Neural cell (in vitro differentiated cells): ENCODE measurements around the gene QSOX2. TPM values are rescaled to one million over a fixed set of nuclear protein-coding genes. Genes with fewer than 3 reads are reported as not detected.

Source experiments
- H2AFZ ChIP-seq: fragments of 200-600, 300-800 bp; sonication (generic), shearing (Covaris generic); 2 replicates; pipeline ENCODE4 v1.6.0; 2014; ENCODE audit warnings: low read depth, mild to moderate bottlenecking, antibody characterized with exemption, low read length, moderate library complexity
- H3F3A ChIP-seq: fragments of 200-600 bp; shearing (Covaris generic); 2 replicates; pipeline ENCODE4 v1.6.1; 2016; ENCODE audit warnings: mild to moderate bottlenecking, moderate library complexity, mixed read lengths, antibody characterized with exemption, low read length; ENCODE audit not compliant: insufficient read depth, poor library complexity, severe bottlenecking
- H3K27ac ChIP-seq: fragments of 200-600, 300-800 bp; sonication (generic), shearing (Covaris generic); 2 replicates; pipeline ENCODE4 v1.5.1; 2014; ENCODE audit warnings: mild to moderate bottlenecking, low read length, moderate library complexity
- H3K27me3 ChIP-seq: fragments of 300-800, 200-600 bp; sonication (generic), shearing (Covaris generic); 2 replicates; pipeline ENCODE4 v1.6.0; 2014; ENCODE audit warnings: mild to moderate bottlenecking, low read depth, low read length, moderate library complexity; ENCODE audit not compliant: insufficient read depth
- H3K36me3 ChIP-seq: fragments of 300-800, 200-600 bp; sonication (generic), shearing (Covaris generic); 2 replicates; pipeline ENCODE4 v1.5.1; 2014; ENCODE audit warnings: mild to moderate bottlenecking, antibody characterized with exemption, low read length, moderate library complexity; ENCODE audit not compliant: insufficient read depth
- H3K4me2 ChIP-seq: fragments of 300-800, 200-600 bp; sonication (generic), shearing (Covaris generic); 2 replicates; pipeline ENCODE4 v1.6.0; 2014; ENCODE audit warnings: mild to moderate bottlenecking, low read length
- H3K4me3 ChIP-seq: fragments of 300-800, 200-600 bp; sonication (generic), shearing (Covaris generic); 2 replicates; pipeline ENCODE4 v1.5.1; 2014; ENCODE audit warnings: mild to moderate bottlenecking, low read length, moderate library complexity
- H3K79me2 ChIP-seq: fragments of 200-600 bp; shearing (Covaris generic); replicated peaks from 2 replicates; pipeline ENCODE4 v1.6.0; 2014; ENCODE audit warnings: mild to moderate bottlenecking, low read length, moderate library complexity; ENCODE audit not compliant: insufficient read depth
- H3K9ac ChIP-seq: fragments of 300-800, 200-600 bp; sonication (generic), shearing (Covaris generic); 2 replicates; pipeline ENCODE4 v1.6.1; 2016; ENCODE audit warnings: mild to moderate bottlenecking, low read length, mixed read lengths
- H3K9me2 ChIP-seq: fragments of 200-600 bp; shearing (Covaris generic); 2 replicates; pipeline ENCODE4 v1.6.1; 2016; ENCODE audit warnings: mild to moderate bottlenecking, low read length, mixed read lengths; ENCODE audit not compliant: insufficient read depth
- H3K9me3 ChIP-seq: fragments of 200-600, 300-800 bp; sonication (generic), shearing (Covaris generic); 2 replicates; pipeline ENCODE4 v1.6.1; 2016; ENCODE audit warnings: mild to moderate bottlenecking, mixed run types, low read length, moderate library complexity, mixed read lengths
- H4K20me1 ChIP-seq: fragments of 200-600 bp; shearing (Covaris generic); 2 replicates; pipeline ENCODE4 v1.6.1; 2016; ENCODE audit warnings: mild to moderate bottlenecking, mixed run types; ENCODE audit not compliant: insufficient read depth
- CTCF ChIP-seq: fragments of 450-650 bp; IDR thresholded peaks from 2 replicates; pipeline ENCODE4 v1.5.1; 2014; ENCODE audit warnings: antibody characterized with exemption, mild to moderate bottlenecking, moderate library complexity; ENCODE audit not compliant: poor library complexity, severe bottlenecking
- EP300 ChIP-seq: fragments of 450-650 bp; conservative IDR thresholded peaks from 2 replicates; pipeline ENCODE4 v1.6.1; 2014; ENCODE audit warnings: antibody characterized with exemption, mild to moderate bottlenecking, moderate library complexity; ENCODE audit not compliant: poor library complexity, severe bottlenecking
- EZH2 ChIP-seq: fragments of 200-600, 300-800 bp; shearing (Covaris generic), sonication (generic); IDR thresholded peaks from 2 replicates; pipeline ENCODE4 v1.6.1; 2014; ENCODE audit warnings: antibody characterized with exemption, low read length, borderline replicate concordance, mild to moderate bottlenecking; ENCODE audit not compliant: insufficient read depth, poor library complexity, severe bottlenecking
- MXI1 ChIP-seq: fragments of 450-650 bp; conservative IDR thresholded peaks from 2 replicates; pipeline ENCODE4 v1.6.1; 2014; ENCODE audit warnings: antibody characterized with exemption, mild to moderate bottlenecking; ENCODE audit not compliant: poor library complexity, severe bottlenecking
- POLR2AphosphoS5 ChIP-seq: IDR thresholded peaks from 2 replicates; pipeline ENCODE4 v1.6.1; 2012
- RAD21 ChIP-seq: fragments of 450-650 bp; conservative IDR thresholded peaks from 2 replicates; pipeline ENCODE4 v1.6.1; 2014; ENCODE audit warnings: antibody characterized with exemption, mild to moderate bottlenecking, moderate library complexity
- SMC3 ChIP-seq: fragments of 450-650 bp; conservative IDR thresholded peaks from 2 replicates; pipeline ENCODE4 v1.6.1; 2014; ENCODE audit warnings: antibody characterized with exemption, mild to moderate bottlenecking, moderate library complexity; ENCODE audit not compliant: poor library complexity
- TAF1 ChIP-seq: IDR thresholded peaks from 2 replicates; pipeline ENCODE4 v1.6.1; 2012; ENCODE audit warnings: low read depth
- polyA plus RNA-seq: library from polyadenylated mRNA; depleted of rRNA; stranded (reverse); fragments of >200 nt; gene quantifications from 2 replicates; pipeline ENCODE4 v1.2.3, GENCODE V29; 2014

Gene QSOX2
- polyA plus RNA-seq, 1 donor from 2014 or later = 20.7 TPM

GRCh38 chr9:136175616-136176197 is 69.9 kb downstream of the QSOX2 start:
- H3K9ac ChIP-seq = no peak overlapping the region
- H2AFZ ChIP-seq = no peak overlapping the region
- no peaks in the 10 kb centered on the region for H3F3A ChIP-seq
- no peaks in the 10 kb centered on the region for H3K79me2 ChIP-seq
- no peak for TF ChIP-seq EP300
- no peaks in the 10 kb centered on the region for H3K27me3 ChIP-seq
- no peak overlapping the region for H3K27ac ChIP-seq
- H3K4me3 ChIP-seq = no peak overlapping the region
- no peaks in the 10 kb centered on the region for H3K36me3 ChIP-seq
- H3K9me3 ChIP-seq = no peaks in the 10 kb centered on the region
- H3K9me2 ChIP-seq = no peaks in the 10 kb centered on the region
- H4K20me1 ChIP-seq = no peaks in the 10 kb centered on the region
- no peak overlapping the region for H3K4me2 ChIP-seq

GRCh38 chr9:136174779-136175615 is 70.6 kb downstream of the QSOX2 start:
- no peak overlapping the region for H2AFZ ChIP-seq
- H3K9me3 ChIP-seq = no peaks in the 10 kb centered on the region
- H3K9ac ChIP-seq = no peak overlapping the region
- H3K4me2 ChIP-seq = no peak overlapping the region
- H3K4me3 ChIP-seq = no peak overlapping the region
- H3K9me2 ChIP-seq = no peaks in the 10 kb centered on the region
- no peaks in the 10 kb centered on the region for H3K79me2 ChIP-seq
- H3K27ac ChIP-seq = no peak overlapping the region
- no peaks in the 10 kb centered on the region for H3K36me3 ChIP-seq
- H4K20me1 ChIP-seq = no peaks in the 10 kb centered on the region
- H3K27me3 ChIP-seq = no peaks in the 10 kb centered on the region
- no peaks in the 10 kb centered on the region for H3F3A ChIP-seq
- no peak for TF ChIP-seq CTCF

- Histone ChIP-seq H2AFZ (no peak overlapping the region), H3K27ac (no peak overlapping the region), H3F3A (no peaks in the 10 kb centered on the region), H4K20me1 (no peaks in the 10 kb centered on the region), H3K9me2 (no peaks in the 10 kb centered on the region), H3K4me3 (no peak overlapping the region), H3K79me2 (no peaks in the 10 kb centered on the region), H3K36me3 (no peaks in the 10 kb centered on the region), H3K9me3 (no peaks in the 10 kb centered on the region), H3K4me2 (no peak overlapping the region), H3K9ac (no peak overlapping the region), H3K27me3 (no peaks in the 10 kb centered on the region)
- TF ChIP-seq EZH2 (no peak), CTCF (no peak), MXI1 (no peak), RAD21 (no peak), POLR2AphosphoS5 (no peak), EP300 (no peak), TAF1 (no peak), SMC3 (no peak)
Measured at GRCh38 chr9:136173648-136174290, 71.8 kb downstream of the QSOX2 start.
